IMR-90 (cell line): ENCODE results near the gene KAZN.

Experiments
- CTCF ChIP-seq: conservative IDR thresholded peaks from 2 replicates; pipeline ENCODE4 v1.5.1; 2012; ENCODE audit warnings: mild to moderate bottlenecking, low read depth, low read length, improper control_type of control experiment
- POLR2A ChIP-seq: IDR thresholded peaks from 2 replicates; pipeline ENCODE4 v1.6.1; 2012; ENCODE audit warnings: mild to moderate bottlenecking, low read depth, low read length
- RAD21 ChIP-seq: IDR thresholded peaks from 2 replicates; pipeline ENCODE4 v1.6.1; 2012; ENCODE audit warnings: low read length, improper control_type of control experiment

GRCh38 chr1:15117671-15118325 lies 519.3 kb downstream of the KAZN start:
- TF ChIP-seq POLR2A (no peak), RAD21 (no peak), CTCF (no peak)
